CD14-positive monocyte (primary cell): ENCODE measurements around the gene FANCC. TPM values are rescaled to one million over a fixed set of nuclear protein-coding genes. Genes with fewer than 3 reads are reported as not detected.

Source experiments
- DNase-seq, 3 donors: peaks; one replicate each; pipeline ENCODE4 v3.0.0-alpha.2; 2011 to 2022
- H2AFZ ChIP-seq: 2 replicates; pipeline ENCODE4 v1.6.0; 2012; ENCODE audit warnings: mild to moderate bottlenecking, low read depth, low read length, inconsistent platforms; ENCODE audit not compliant: insufficient read depth, poor library complexity, severe bottlenecking
- H3K27ac ChIP-seq, 2 donors: 1 replicate in 1 of 2; 2 replicates in 1 of 2; pipeline ENCODE4 v1.5.1; 2012 to 2013; ENCODE audit warnings: low read length in 2 of 2, control low read depth in 1 of 2, inconsistent platforms in 1 of 2, low read depth in 1 of 2, mild to moderate bottlenecking in 1 of 2
- H3K27me3 ChIP-seq, 2 donors: one replicate each; pipeline versions ENCODE4 v1.6.0 to v1.6.1; 2011 to 2013; ENCODE audit warnings: low read length in 2 of 2; ENCODE audit not compliant: control insufficient read depth in 2 of 2, insufficient read depth in 2 of 2
- H3K36me3 ChIP-seq, 2 donors: replicated peaks in 1 of 2; 1 replicate in 1 of 2; 2 replicates in 1 of 2; pipeline versions ENCODE4 v1.5.1 to v1.6.1; 2012 to 2013; ENCODE audit warnings: low read length in 2 of 2, control low read depth in 1 of 2, inconsistent platforms in 1 of 2, mild to moderate bottlenecking in 1 of 2; ENCODE audit not compliant: insufficient read depth in 2 of 2, control insufficient read depth in 1 of 2
- H3K4me1 ChIP-seq, 2 donors: 1 replicate in 1 of 2; 2 replicates in 1 of 2; pipeline versions ENCODE4 v1.5.1 to v1.6.1; 2012 to 2013; ENCODE audit warnings: low read length in 2 of 2, control low read depth in 1 of 2, inconsistent platforms in 1 of 2, mild to moderate bottlenecking in 1 of 2, moderate library complexity in 1 of 2; ENCODE audit not compliant: insufficient read depth in 2 of 2, control insufficient read depth in 1 of 2
- H3K4me2 ChIP-seq: replicated peaks from 2 replicates; pipeline ENCODE3; 2012; ENCODE audit warnings: low read length, moderate library complexity, mild to moderate bottlenecking; ENCODE audit not compliant: poor library complexity, severe bottlenecking; ENCODE audit errors: extremely low read depth
- H3K4me3 ChIP-seq, 3 experiments: fragments of 200-600 bp in 1 of 3; sonication (generic) in 1 of 3; replicated peaks in 1 of 3; 1 replicate in 2 of 3; 2 replicates in 1 of 3; pipeline ENCODE4 v1.5.1; 2011 to 2013; ENCODE audit warnings: low read length in 3 of 3, mild to moderate bottlenecking in 3 of 3, control low read depth in 2 of 3, low read depth in 2 of 3, inconsistent platforms in 1 of 3, moderate library complexity in 1 of 3
- H3K79me2 ChIP-seq: 2 replicates; pipeline ENCODE4 v1.6.0; 2012; ENCODE audit warnings: mild to moderate bottlenecking, control low read depth, inconsistent platforms, low read length, moderate library complexity; ENCODE audit not compliant: insufficient read depth
- H3K9ac ChIP-seq: 2 replicates; pipeline ENCODE4 v1.6.0; 2017; ENCODE audit warnings: low read length, mild to moderate bottlenecking; ENCODE audit not compliant: insufficient read depth, poor library complexity, severe bottlenecking
- H3K9me3 ChIP-seq, 2 donors: replicated peaks in 1 of 2; 1 replicate in 1 of 2; 2 replicates in 1 of 2; pipeline versions ENCODE4 v1.5.1 to v1.6.1; 2012 to 2013; ENCODE audit warnings: low read length in 2 of 2, control low read depth in 1 of 2; ENCODE audit not compliant: control insufficient read depth in 1 of 2, insufficient read depth in 1 of 2
- H4K20me1 ChIP-seq: 2 replicates; pipeline ENCODE4 v1.6.0; 2012; ENCODE audit warnings: mild to moderate bottlenecking, low read length, control low read depth, moderate library complexity; ENCODE audit not compliant: insufficient read depth
- H3K27ac Mint-ChIP-seq, 7 donors: one replicate each; pipeline ENCODE4 v1.8.0; 2020; ENCODE audit warnings: mild to moderate bottlenecking in 7 of 7, mixed read lengths in 7 of 7, moderate library complexity in 6 of 7, inconsistent platforms in 2 of 7
- H3K27me3 Mint-ChIP-seq, 3 donors: one replicate each; pipeline ENCODE4 v1.8.0; 2021 to 2022; ENCODE audit warnings: low read depth in 3 of 3, mild to moderate bottlenecking in 3 of 3, mixed read lengths in 3 of 3, moderate library complexity in 3 of 3, inconsistent platforms in 1 of 3
- H3K36me3 Mint-ChIP-seq, 2 donors: one replicate each; pipeline ENCODE4 v1.8.0; 2020; ENCODE audit warnings: mixed read lengths in 2 of 2, inconsistent platforms in 1 of 2, mild to moderate bottlenecking in 1 of 2
- H3K4me1 Mint-ChIP-seq: one replicate; pipeline ENCODE4 v1.8.0; 2020; ENCODE audit warnings: mild to moderate bottlenecking, mixed read lengths
- H3K4me3 Mint-ChIP-seq, 2 donors: one replicate each; pipeline ENCODE4 v1.8.0; 2020; ENCODE audit warnings: mild to moderate bottlenecking in 2 of 2, mixed read lengths in 2 of 2, moderate library complexity in 1 of 2
- H3K9me3 Mint-ChIP-seq, 7 donors: one replicate each; pipeline ENCODE4 v1.8.0; 2020 to 2022; ENCODE audit warnings: mixed read lengths in 7 of 7, mild to moderate bottlenecking in 6 of 7, moderate library complexity in 6 of 7, inconsistent platforms in 2 of 7
- CTCF ChIP-seq: fragments of 200-600 bp; IDR thresholded peaks from one replicate; pipeline ENCODE4 v1.8.0; 2022; ENCODE audit warnings: antibody characterized with exemption, mild to moderate bottlenecking
- WGBS: methylation state at CpG from one replicate; pipeline ENCODE4 v1.1.5; 2013; ENCODE audit warnings: missing lambda C conversion rate; ENCODE audit not compliant: insufficient coverage; 5-methylcytosine and 5-hydroxymethylcytosine counted together
- intact Hi-C, 2 donors: fragments of 100-400 bp; cut with micrococcal nuclease; formaldehyde crosslinking; loops; one replicate each; pipeline versions ENCODE4 v1.15.0 to v1.15.1; 2023
- polyA plus RNA-seq, 3 donors: library from polyadenylated mRNA; depleted of rRNA in 1 of 3; unstranded in 2 of 3; stranded (reverse) in 1 of 3; fragments of 300-500 nt in 2 of 3; fragments of >200 nt in 1 of 3; fragmentation: Illumina TruSeq in 2 of 3; gene quantifications; 1 replicate in 2 of 3; 2 replicates in 1 of 3; pipeline ENCODE4 v1.2.3, GENCODE V29; 2012 to 2021

FANCC gene
- polyA plus RNA-seq, 3 donors: 1.2 to 2.2 (median 1.5) TPM

DNA sequence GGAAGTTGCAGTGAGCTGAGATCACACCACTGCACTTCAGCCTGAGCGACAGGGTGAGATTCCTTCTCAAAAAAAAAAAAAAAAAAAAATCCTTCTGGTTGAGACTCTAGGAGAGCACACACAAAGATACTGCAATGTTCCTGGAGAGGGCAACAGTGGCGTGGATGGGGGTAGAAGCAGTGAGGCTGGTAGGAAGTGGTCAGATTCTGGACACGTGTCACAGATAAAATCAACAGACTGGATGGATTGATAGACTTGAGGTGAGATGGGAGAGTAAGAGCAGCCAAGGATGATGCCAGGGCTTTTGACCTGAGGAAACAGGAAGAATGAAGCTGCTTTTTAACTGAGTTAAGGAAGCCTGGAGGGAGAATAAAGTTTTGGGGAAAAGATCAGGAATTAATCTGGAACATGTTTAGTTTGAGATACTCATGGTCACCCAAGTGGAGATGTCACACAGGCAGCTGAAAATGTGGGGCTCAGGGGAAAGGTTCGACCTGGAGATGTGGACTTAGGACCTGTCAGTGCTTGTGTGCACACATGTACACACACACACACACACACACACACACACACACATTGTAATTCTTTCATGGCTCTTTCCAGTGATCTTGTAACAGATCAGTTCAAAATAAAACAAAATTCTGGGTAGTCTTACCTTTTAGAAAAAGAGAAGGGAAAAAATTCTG, 88.1 kb downstream of the FANCC start:
- H4K20me1 ChIP-seq: no peaks in the 10 kb centered on the region
- peaks cover 10 to 21% of the 10 kb centered on the region in 2 donors for H3K36me3 Mint-ChIP-seq
- H3K27ac Mint-ChIP-seq: no peak overlapping the region
- no peak for TF ChIP-seq CTCF
- H3K4me1 Mint-ChIP-seq: peaks cover 5% of the 10 kb centered on the region
- H3K9me3 Mint-ChIP-seq: peaks cover 1 to 16% (median 6%) of the 10 kb centered on the region in 7 donors
- H3K4me1 ChIP-seq: no peaks in the 10 kb centered on the region
- no peak overlapping the region for H2AFZ ChIP-seq
- H3K9me3 ChIP-seq: peaks cover 0 to 5% of the 10 kb centered on the region in 2 donors
- no peaks in the 10 kb centered on the region for H3K27me3 ChIP-seq
- no peak for DNase-seq
- H3K4me3 Mint-ChIP-seq: no peak overlapping the region
- no peaks in the 10 kb centered on the region for H3K79me2 ChIP-seq
- H3K27me3 Mint-ChIP-seq: no peaks in the 10 kb centered on the region
- no peaks in the 10 kb centered on the region for H3K36me3 ChIP-seq
- WGBS: 50% methylated on average over 2 of the region's 4 CpGs
- H3K27ac ChIP-seq: no peak overlapping the region
- H3K9ac ChIP-seq: no peak overlapping the region
- no peak overlapping the region for H3K4me2 ChIP-seq
- H3K4me3 ChIP-seq: no peak overlapping the region
- intact Hi-C loops: no loop called here

DNA sequence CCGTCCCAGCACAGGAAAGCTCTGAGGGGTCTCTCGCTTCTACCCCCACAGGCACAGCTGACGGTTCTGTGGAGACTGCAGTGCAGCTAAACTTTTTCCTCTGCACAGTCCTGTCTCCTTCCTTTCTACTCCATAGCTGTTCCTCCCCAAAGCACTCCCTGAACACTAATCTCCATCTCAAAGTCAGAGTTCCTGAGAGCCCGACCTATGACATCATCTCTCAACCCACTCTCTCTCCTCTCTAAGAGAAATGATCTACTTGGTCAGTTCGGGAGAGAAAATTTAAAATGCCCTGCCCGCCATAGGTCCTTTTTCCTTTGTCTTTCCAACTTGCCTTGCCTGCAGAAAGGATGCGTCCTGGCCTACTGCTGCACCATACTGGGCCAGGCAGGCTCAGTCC, 90.6 kb downstream of the FANCC start:
- H3K27me3 ChIP-seq: no peaks in the 10 kb centered on the region
- H3K27ac ChIP-seq: no peak overlapping the region
- no peak for DNase-seq
- no peak overlapping the region for H3K4me2 ChIP-seq
- Mint-ChIP-seq H3K9me3 (peaks cover 1 to 10% (median 5%) of the 10 kb centered on the region in 7 donors), H3K4me1 (peaks cover 6% of the 10 kb centered on the region), H3K4me3 (no peak overlapping the region), H3K27me3 (no peaks in the 10 kb centered on the region), H3K36me3 (peaks cover 8 to 10% of the 10 kb centered on the region in 2 donors), H3K27ac (no peak overlapping the region)
- H3K4me1 ChIP-seq: no peaks in the 10 kb centered on the region
- no peak overlapping the region for H2AFZ ChIP-seq
- no peaks in the 10 kb centered on the region for H4K20me1 ChIP-seq
- no peak overlapping the region for H3K9ac ChIP-seq
- WGBS: 92% methylated on average over 7 of the region's 7 CpGs
- H3K4me3 ChIP-seq: no peak overlapping the region
- TF ChIP-seq CTCF: no peak
- no peaks in the 10 kb centered on the region for H3K79me2 ChIP-seq
- peaks cover 0 to 4% of the 10 kb centered on the region in 2 donors for H3K9me3 ChIP-seq
- no peaks in the 10 kb centered on the region for H3K36me3 ChIP-seq
- intact Hi-C loops: no loop called here
